Measurements from ENCODE around the gene YLPM1. TPM values are rescaled to one million over a fixed set of nuclear protein-coding genes. Genes with fewer than 3 reads are reported as not detected.

Gene YLPM1
- total RNA-seq, 1 donor from 2014 or later: 55.9 TPM

DNA sequence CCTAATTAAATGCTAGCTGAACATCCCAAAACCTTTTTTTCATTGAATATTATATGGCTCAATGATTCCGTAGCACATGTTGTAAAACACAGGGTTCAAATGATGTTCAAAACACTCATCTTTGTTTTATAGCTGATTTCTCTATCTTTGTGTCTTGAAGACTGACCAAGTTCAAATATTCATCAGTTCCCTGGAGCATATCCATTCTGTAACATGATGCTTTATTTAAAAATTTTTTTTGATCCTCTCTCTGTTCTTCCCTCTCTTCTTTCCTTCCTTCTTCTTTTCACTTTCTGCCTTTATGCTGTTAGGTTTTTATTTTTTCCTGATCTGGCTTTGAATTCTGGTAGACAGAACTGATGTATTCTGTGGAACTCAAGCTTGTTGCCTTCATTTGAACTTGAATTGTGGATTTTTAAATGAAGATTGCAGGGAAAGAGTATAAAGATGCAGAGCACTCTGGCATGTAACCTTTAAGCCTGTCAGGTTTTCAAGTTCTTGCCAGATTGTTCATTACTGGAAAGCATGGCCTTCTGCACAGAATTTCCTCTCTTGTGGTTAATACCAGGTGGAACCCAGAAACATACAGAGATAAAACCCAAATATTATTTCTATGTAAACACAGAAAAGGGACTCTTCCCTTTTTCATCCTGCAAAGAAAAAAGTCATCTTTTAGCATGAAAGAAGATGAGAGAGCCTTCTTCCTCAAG is 73.3 kb downstream of the YLPM1 start:
- TF ChIP-seq, protein P1, sequence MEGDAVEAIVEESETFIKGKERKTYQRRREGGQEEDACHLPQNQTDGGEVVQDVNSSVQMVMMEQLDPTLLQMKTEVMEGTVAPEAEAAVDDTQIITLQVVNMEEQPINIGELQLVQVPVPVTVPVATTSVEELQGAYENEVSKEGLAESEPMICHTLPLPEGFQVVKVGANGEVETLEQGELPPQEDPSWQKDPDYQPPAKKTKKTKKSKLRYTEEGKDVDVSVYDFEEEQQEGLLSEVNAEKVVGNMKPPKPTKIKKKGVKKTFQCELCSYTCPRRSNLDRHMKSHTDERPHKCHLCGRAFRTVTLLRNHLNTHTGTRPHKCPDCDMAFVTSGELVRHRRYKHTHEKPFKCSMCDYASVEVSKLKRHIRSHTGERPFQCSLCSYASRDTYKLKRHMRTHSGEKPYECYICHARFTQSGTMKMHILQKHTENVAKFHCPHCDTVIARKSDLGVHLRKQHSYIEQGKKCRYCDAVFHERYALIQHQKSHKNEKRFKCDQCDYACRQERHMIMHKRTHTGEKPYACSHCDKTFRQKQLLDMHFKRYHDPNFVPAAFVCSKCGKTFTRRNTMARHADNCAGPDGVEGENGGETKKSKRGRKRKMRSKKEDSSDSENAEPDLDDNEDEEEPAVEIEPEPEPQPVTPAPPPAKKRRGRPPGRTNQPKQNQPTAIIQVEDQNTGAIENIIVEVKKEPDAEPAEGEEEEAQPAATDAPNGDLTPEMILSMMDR (IDR thresholded peaks at IDR 0.05): no peak
- no peak for TF ChIP-seq EZH2phosphoT487 (IDR thresholded peaks at IDR 0.05)
- TF ChIP-seq EZH2 (IDR thresholded peaks at IDR 0.05): no peak

DNA sequence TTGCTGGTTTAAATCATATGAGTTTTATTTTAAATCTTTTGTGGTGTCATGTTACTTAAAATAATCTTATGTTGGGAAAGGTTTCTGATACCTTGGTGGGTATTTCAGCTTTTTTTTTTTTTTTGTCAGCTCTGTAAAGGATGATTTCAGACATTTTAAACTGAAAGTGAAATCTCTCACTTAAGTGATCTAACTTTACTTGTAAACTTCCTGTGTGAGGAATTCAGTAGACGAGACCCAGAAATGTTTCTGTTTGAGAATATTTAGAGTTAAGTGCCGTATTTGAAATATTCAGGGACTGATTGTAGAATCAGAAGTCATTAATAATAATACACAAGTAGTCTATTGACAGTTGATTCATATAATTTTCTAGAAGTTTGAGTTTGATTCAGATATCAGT is 75.0 kb downstream of the YLPM1 start:
- Histone ChIP-seq H4K20me1 (ENCODE audit: low read depth) (no peaks in the 10 kb centered on the region), H3K4me1 (no peaks in the 10 kb centered on the region), H3K27ac (no peak overlapping the region), H3K79me2 (ENCODE audit: low read depth) (no peaks in the 10 kb centered on the region), H3K4me2 (no peak overlapping the region), H3K9me3 (ENCODE audit: low read depth) (no peaks in the 10 kb centered on the region), H2AFZ (replicated peaks) (no peak overlapping the region), H3F3A (ENCODE audit: low read depth) (peaks cover 4% of the 10 kb centered on the region), H3K27me3 (no peaks in the 10 kb centered on the region), H3K9ac (no peak overlapping the region), H3K4me3 (no peak overlapping the region), H3K36me3 (peaks cover 5% of the 10 kb centered on the region)
- Mint-ChIP-seq H3K27me3 (ENCODE audit: insufficient read depth, low read depth) (no peaks in the 10 kb centered on the region), H3K36me3 (peaks cover 8% of the 10 kb centered on the region), H3K9me3 (no peaks in the 10 kb centered on the region), H3K4me3 (no peak overlapping the region), H3K27ac (no peak overlapping the region), H3K4me1 (no peaks in the 10 kb centered on the region)
- TF ChIP-seq EZH2 (IDR thresholded peaks at IDR 0.05) (no peak), EZH2phosphoT487 (IDR thresholded peaks at IDR 0.05) (no peak)
- TF ChIP-seq, protein P1 (IDR thresholded peaks at IDR 0.05): no peak
- DNase-seq (ENCODE audit: low spot score): no peak

More for the DNA sequence above, 73.3 kb downstream of the YLPM1 start:
- H3K36me3 ChIP-seq: peaks cover 16% of the 10 kb centered on the region
- DNase-seq (ENCODE audit: low spot score): no peak
- Mint-ChIP-seq H3K27ac (no peak overlapping the region), H3K36me3 (peaks cover 8% of the 10 kb centered on the region), H3K4me1 (no peaks in the 10 kb centered on the region), H3K27me3 (ENCODE audit: insufficient read depth, low read depth) (no peaks in the 10 kb centered on the region), H3K4me3 (no peak overlapping the region), H3K9me3 (no peaks in the 10 kb centered on the region)
- no peaks in the 10 kb centered on the region for H3K27me3 ChIP-seq
- H3K4me2 ChIP-seq: no peak overlapping the region
- no peak overlapping the region for H3K4me3 ChIP-seq
- no peak overlapping the region for H2AFZ ChIP-seq (replicated peaks)
- H3K4me1 ChIP-seq: no peaks in the 10 kb centered on the region
- no peak overlapping the region for H3K27ac ChIP-seq
- H3K9me3 ChIP-seq (ENCODE audit: low read depth): no peaks in the 10 kb centered on the region
- no peak overlapping the region for H3K9ac ChIP-seq
- no peaks in the 10 kb centered on the region for H4K20me1 ChIP-seq (ENCODE audit: low read depth)
- H3F3A ChIP-seq (ENCODE audit: low read depth): peaks cover 4% of the 10 kb centered on the region
- no peaks in the 10 kb centered on the region for H3K79me2 ChIP-seq (ENCODE audit: low read depth)

DNA sequence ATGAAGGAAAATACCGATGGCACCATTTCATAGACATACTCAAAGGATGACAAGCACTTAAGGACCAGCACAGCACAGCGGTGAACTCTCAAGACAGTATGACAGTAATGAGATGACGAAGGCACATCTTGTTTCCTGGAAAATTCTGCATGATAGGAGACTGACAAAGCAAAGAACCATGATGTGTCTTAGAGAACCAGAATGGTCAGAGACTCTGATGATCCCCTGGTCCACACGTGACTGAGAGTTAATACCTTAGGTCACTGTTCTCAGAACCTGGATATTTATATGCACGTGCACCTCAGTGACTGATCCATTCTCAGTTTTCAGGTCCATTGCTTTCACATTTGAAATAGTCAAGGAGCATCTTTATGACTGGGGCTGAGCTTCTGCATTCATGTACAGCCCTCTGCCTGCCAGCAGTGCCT is 77.5 kb downstream of the YLPM1 start:
- Histone ChIP-seq H3K4me2 (no peak overlapping the region), H4K20me1 (ENCODE audit: low read depth) (no peaks in the 10 kb centered on the region), H2AFZ (replicated peaks) (no peak overlapping the region), H3K27me3 (no peaks in the 10 kb centered on the region), H3K9ac (no peak overlapping the region), H3K4me1 (no peaks in the 10 kb centered on the region), H3K36me3 (peaks cover 5% of the 10 kb centered on the region), H3K79me2 (ENCODE audit: low read depth) (no peaks in the 10 kb centered on the region), H3K4me3 (no peak overlapping the region), H3K9me3 (ENCODE audit: low read depth) (no peaks in the 10 kb centered on the region), H3F3A (ENCODE audit: low read depth) (no peaks in the 10 kb centered on the region), H3K27ac (no peak overlapping the region)
- no peak for DNase-seq (ENCODE audit: low spot score)
- H3K27me3 Mint-ChIP-seq (ENCODE audit: insufficient read depth, low read depth): no peaks in the 10 kb centered on the region
- TF ChIP-seq, protein P1 (IDR thresholded peaks at IDR 0.05): no peak
- no peak for TF ChIP-seq EZH2phosphoT487 (IDR thresholded peaks at IDR 0.05)
- no peak for TF ChIP-seq EZH2 (IDR thresholded peaks at IDR 0.05)
- peaks cover 8% of the 10 kb centered on the region for H3K36me3 Mint-ChIP-seq
- H3K9me3 Mint-ChIP-seq: no peaks in the 10 kb centered on the region
- no peaks in the 10 kb centered on the region for H3K4me1 Mint-ChIP-seq
- H3K27ac Mint-ChIP-seq: no peak overlapping the region
- no peak overlapping the region for H3K4me3 Mint-ChIP-seq

All from neural progenitor cell (in vitro differentiated cells).